Skeletal muscle tissue (tissue), 4 donors: ENCODE data around the gene GPR37L1. TPM values are rescaled to one million over a fixed set of nuclear protein-coding genes. Genes with fewer than 3 reads are reported as not detected.

Experiments
- H3K27ac ChIP-seq: one replicate; pipeline ENCODE4 v1.7.0; 2013; ENCODE audit warnings: mild to moderate bottlenecking, low read depth, low read length, inconsistent platforms
- H3K27me3 ChIP-seq, 3 donors: one replicate each; pipeline ENCODE4 v1.7.0; 2013; ENCODE audit warnings: low read length in 3 of 3; ENCODE audit not compliant: control insufficient read depth in 3 of 3, insufficient read depth in 3 of 3
- H3K36me3 ChIP-seq, 3 donors: one replicate each; pipeline ENCODE4 v1.7.0; 2013; ENCODE audit warnings: low read length in 3 of 3; ENCODE audit not compliant: control insufficient read depth in 3 of 3, insufficient read depth in 3 of 3
- H3K4me1 ChIP-seq, 3 donors: one replicate each; pipeline ENCODE4 v1.7.0; 2013; ENCODE audit warnings: low read length in 3 of 3, mild to moderate bottlenecking in 3 of 3; ENCODE audit not compliant: control insufficient read depth in 3 of 3, insufficient read depth in 3 of 3
- H3K4me3 ChIP-seq, 3 donors: one replicate each; pipeline ENCODE4 v1.7.0; 2013; ENCODE audit warnings: low read length in 3 of 3
- H3K9ac ChIP-seq, 3 donors: one replicate each; pipeline ENCODE4 v1.7.0; 2013; ENCODE audit warnings: low read length in 3 of 3, mild to moderate bottlenecking in 3 of 3, moderate library complexity in 2 of 3, low read depth in 1 of 3
- H3K9me3 ChIP-seq, 3 donors: one replicate each; pipeline ENCODE4 v1.7.0; 2013; ENCODE audit warnings: low read length in 3 of 3; ENCODE audit not compliant: control insufficient read depth in 3 of 3
- total RNA-seq: library from RNA; depleted of rRNA; stranded (reverse); fragments of >200 nt; gene quantifications from one replicate; pipeline ENCODE4 v1.2.3, GENCODE V29; 2014
- donor health status: Osteomylitis.

The GPR37L1 gene
- total RNA-seq, 1 donor from 2014 or later = under 0.01 TPM

GRCh38 chr1:202160377-202160940 is 37.7 kb downstream of the GPR37L1 start, which contains the start of gene PTPN7:
PTPN7 (minus strand) TSS chr1:202160602; CDS start chr1:202159402, 1,200 bp downstream.
- peak within 1 kb of the TSS in 1 of 3 donors; percentile 20 for H3K4me3 ChIP-seq
- H3K27me3 ChIP-seq = peaks cover 0 to 2% (median 0%) of the 10 kb centered on the region in 3 donors
- no peak within 1 kb of the TSS for H3K9ac ChIP-seq
- H3K9me3 ChIP-seq = no peaks in the 10 kb centered on the region
- peak within 1 kb of the TSS; percentile 25 for H3K27ac ChIP-seq
- H3K36me3 ChIP-seq = no peaks in the 10 kb centered on the region
- H3K4me1 ChIP-seq = peaks cover 2 to 8% (median 6%) of the 10 kb centered on the region in 3 donors

- H3K27me3 ChIP-seq = peaks cover 0 to 2% (median 1%) of the 10 kb centered on the region in 3 donors
- no peak overlapping the region for H3K27ac ChIP-seq
- peak overlapping the region in 1 of 3 donors; percentile 8 for H3K9ac ChIP-seq
- no peak overlapping the region for H3K4me3 ChIP-seq
- H3K4me1 ChIP-seq = peaks cover 2 to 8% (median 4%) of the 10 kb centered on the region in 3 donors
- no peaks in the 10 kb centered on the region for H3K9me3 ChIP-seq
- H3K36me3 ChIP-seq = no peaks in the 10 kb centered on the region
These were observed 38.7 kb downstream of the GPR37L1 start for GRCh38 chr1:202161151-202162046.

- peaks cover 2 to 8% (median 4%) of the 10 kb centered on the region in 3 donors for H3K4me1 ChIP-seq
- no peaks in the 10 kb centered on the region for H3K36me3 ChIP-seq
- H3K9ac ChIP-seq = no peak overlapping the region
- no peak overlapping the region for H3K4me3 ChIP-seq
- peaks cover 0 to 4% (median 2%) of the 10 kb centered on the region in 3 donors for H3K27me3 ChIP-seq
- H3K9me3 ChIP-seq = no peaks in the 10 kb centered on the region
- H3K27ac ChIP-seq = no peak overlapping the region
These were observed 39.3 kb downstream of the GPR37L1 start for GRCh38 chr1:202162047-202162417.

DNA sequence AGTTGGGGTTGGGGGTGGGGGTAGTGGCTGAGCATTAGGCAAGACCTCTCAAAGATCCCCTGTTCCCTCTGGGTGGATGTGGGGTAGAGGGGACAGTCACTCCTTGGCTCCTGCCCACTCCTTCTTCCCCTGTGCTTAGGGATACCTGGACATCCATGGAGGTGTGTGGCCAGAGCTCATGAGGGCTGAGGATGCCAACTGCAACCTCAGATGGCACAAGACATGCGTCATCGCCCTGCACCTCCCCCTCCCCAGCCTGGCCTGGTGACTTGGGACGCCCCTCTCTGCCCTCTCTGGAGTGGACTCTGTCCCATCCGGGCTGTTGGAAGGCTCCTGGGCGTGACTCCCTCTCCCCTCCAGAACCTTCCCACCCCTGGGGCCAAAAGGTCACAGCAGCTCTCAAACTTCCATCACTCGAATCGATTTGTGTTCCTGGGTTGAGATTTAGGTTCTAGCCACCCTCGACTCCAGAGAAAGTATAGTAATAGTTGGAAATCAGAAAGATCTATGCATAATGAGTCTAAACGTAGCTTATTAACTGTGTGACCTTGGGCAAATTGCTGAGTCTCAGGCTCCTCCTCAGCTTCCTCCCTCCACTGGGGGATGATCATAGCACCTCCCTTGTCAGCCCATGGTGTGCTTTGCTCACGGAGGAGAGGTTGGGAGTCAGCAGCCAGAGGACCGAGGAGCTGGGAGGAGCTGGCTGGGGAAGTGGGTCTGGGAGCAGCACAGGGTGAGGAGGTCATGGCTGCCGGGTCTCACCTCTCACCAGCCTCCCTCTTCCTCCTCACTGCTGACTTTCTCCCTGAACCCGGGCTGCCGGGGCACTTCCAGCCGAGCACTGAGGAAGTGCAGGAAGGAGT is 39.9 kb downstream of the GPR37L1 start:
- no peak overlapping the region for H3K9ac ChIP-seq
- no peaks in the 10 kb centered on the region for H3K9me3 ChIP-seq
- peaks cover 0 to 4% (median 2%) of the 10 kb centered on the region in 3 donors for H3K27me3 ChIP-seq
- no peak overlapping the region for H3K27ac ChIP-seq
- H3K36me3 ChIP-seq = no peaks in the 10 kb centered on the region
- H3K4me1 ChIP-seq = peaks cover 2 to 8% (median 4%) of the 10 kb centered on the region in 3 donors
- no peak overlapping the region for H3K4me3 ChIP-seq

DNA sequence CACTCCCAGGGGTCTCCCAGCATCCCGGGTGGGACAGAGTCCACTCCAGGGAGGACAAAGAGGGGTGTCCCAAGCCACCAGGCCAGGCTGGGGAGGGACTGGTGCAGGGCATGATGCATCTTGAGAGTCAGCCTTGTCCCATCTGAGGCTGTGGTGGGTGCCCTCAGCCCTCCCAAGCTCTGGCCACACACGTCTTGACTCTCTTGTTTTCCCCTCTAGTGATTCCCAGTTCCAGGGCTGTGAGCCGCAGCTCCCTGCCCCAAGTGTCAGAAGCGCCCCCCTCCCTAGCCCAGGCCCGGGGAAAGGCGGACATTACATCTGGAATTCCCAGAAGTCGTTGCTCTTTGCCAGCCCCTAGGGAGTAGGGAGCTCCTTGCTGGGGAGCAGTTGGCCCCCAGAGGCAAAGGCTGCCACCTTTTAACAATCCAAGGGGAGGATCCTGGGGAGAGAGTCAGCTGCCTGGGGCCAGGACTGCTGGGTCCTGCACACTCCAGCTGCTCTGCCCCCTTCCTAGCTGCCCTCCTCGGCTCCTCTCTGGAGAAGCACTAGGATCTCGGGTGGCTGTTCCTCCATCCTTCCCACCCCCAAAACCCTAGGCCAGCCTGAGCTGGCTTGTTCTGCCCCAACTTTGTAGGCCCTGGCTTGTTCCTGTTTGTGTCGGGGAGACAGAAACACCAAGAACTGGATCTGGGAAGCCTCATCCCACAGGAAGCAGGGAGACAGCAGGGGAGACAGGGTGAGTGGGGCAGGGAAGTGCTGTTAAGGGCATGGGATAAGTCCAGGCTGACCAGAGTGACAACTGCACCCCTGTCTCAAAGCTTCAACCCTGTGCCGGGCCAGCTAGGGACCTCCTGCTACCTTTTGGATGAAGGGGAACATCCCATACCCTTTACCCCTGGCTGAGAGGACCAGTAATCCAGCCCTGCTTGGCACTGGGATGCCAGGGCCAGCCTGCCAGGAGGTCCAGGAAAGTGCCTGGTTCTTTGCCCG is 40.9 kb downstream of the GPR37L1 start:
- H3K36me3 ChIP-seq = no peaks in the 10 kb centered on the region
- H3K4me3 ChIP-seq = no peak overlapping the region
- H3K9me3 ChIP-seq = no peaks in the 10 kb centered on the region
- peaks cover 0 to 7% (median 2%) of the 10 kb centered on the region in 3 donors for H3K27me3 ChIP-seq
- H3K27ac ChIP-seq = no peak overlapping the region
- H3K4me1 ChIP-seq = peaks cover 2 to 8% (median 4%) of the 10 kb centered on the region in 3 donors
- no peak overlapping the region for H3K9ac ChIP-seq

DNA sequence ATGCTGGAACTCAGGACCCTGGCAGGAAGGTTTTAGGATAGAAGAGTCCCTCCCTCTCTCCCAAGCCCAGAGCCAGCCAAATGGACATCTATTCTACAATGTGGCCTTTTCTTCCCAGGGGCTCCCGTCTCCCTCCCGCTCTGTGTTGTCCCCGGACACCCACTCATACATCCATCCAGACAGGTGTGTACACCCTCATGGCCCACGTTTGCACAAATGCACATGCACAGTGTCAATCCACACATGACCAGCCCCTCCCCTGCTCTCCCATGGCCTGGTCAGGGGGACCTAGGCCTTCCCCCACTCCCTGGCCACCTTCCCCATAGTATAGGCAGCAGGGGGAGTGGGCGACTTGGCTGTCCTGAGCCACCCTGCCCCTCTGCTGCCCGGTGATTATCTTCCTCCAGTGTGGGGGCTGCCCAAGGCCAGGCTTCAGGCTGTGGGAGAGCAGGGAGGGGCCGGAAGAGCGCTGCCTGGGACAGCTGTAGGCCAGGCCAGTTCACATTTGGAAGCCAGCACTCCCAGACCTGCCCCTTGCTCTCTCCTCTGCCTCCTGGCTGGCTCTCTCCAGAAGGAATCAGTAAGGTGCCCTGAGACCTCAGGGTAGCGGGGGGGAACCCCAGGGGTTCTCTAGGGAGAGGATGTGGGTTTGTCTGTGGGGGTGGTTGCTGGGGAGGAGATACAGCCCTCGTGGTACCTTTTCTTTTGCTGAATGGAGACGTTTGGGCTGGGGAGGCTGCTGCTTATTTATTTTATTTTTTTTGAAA is 41.7 kb downstream of the GPR37L1 start:
- Histone ChIP-seq H3K9me3 (no peaks in the 10 kb centered on the region), H3K4me3 (no peak overlapping the region), H3K27me3 (peaks cover 0 to 10% (median 2%) of the 10 kb centered on the region in 3 donors), H3K36me3 (no peaks in the 10 kb centered on the region), H3K4me1 (peaks cover 2 to 8% (median 4%) of the 10 kb centered on the region in 3 donors), H3K9ac (no peak overlapping the region), H3K27ac (no peak overlapping the region)

GRCh38 chr1:202165267-202165941 is 42.7 kb downstream of the GPR37L1 start:
- peaks cover 2 to 8% (median 4%) of the 10 kb centered on the region in 3 donors for H3K4me1 ChIP-seq
- H3K9ac ChIP-seq = no peak overlapping the region
- H3K27me3 ChIP-seq = peaks cover 0 to 12% (median 2%) of the 10 kb centered on the region in 3 donors
- H3K4me3 ChIP-seq = no peak overlapping the region
- no peaks in the 10 kb centered on the region for H3K9me3 ChIP-seq
- no peak overlapping the region for H3K27ac ChIP-seq
- no peaks in the 10 kb centered on the region for H3K36me3 ChIP-seq
